ENCODE results near the gene CA10.

Gene CA10

DNA sequence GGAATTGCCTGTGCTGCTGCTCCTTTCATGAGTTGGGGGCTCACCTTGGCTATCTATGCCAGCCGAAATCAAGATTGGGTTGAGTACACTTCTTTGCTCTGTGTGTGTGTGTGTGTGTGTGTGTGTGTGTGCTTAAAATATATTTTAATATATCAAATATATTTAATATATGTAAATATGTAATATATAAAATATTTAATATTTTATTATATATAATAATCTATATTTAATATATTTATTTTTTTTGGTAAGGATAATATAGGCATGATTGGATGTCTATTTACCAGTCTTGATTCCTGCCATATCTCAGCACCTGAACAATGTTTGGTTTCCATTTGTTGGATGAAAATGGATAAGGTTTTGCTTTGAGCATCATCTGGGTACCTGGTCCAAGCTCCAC, 399.3 kb downstream of the CA10 start:
- no peak for DNase-seq

DNA sequence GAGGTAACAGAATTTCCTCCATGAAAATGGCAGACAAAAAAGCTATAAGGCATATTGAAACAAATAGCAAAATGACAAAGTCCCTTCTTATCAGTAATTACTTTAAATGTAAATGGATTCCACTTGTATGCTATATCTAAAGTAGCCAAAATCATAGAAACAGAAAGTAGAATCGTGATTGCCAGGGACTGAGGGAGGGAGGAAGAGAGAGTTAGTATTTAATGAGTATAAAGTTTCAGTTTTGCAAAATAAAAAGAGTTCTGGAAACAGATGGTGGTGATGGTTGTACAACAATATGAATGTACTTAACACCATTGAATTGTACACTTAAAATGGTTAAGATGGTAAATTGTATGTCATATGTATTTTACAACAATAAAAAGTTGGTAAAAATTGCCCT, 407.4 kb downstream of the CA10 start:
- DNase-seq = no peak

- DNase-seq = no peak
Observed at GRCh38 chr17:51748749-51749604, 409.5 kb downstream of the CA10 start.

- DNase-seq = no peak
Observed at GRCh38 chr17:51746421-51746820, 412.1 kb downstream of the CA10 start.

DNA sequence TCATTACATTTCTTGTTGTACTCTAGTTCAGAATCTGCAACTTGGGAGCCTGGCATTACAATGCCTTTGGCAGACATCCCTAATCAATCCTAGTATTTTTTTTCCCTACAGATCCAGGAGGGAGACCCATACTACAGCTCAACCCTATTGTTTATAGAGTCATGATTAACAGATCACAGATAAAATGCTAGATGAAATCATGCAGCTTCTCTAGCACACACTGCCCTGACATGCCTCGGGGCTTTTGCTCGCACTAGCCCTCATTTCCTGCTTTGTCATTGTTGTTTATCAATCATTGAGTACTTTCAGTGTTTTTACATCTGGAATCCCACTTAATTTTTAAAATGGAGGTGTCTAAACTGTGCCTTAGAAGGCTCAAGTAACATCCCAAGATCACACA, 412.5 kb downstream of the CA10 start:
- no peak for DNase-seq

DNA sequence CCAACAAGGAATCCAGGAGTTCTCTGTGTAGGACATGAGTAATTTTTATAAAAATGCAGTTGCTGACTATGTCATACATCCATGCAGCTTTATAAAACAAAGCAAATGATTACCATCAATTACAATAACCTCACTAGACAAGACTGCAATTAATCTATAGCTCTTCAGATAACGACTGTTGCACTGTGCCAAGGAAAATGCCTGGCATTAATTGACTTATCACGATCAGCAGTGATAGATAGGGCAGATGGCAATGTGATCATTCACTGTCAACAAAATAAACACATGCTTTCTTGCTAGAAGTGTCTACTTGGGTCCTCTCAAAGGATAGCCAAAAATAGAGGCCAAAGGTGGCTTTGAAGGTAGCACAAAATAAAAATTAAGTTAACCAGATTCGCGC, 415.0 kb downstream of the CA10 start:
- no peak for DNase-seq

DNA sequence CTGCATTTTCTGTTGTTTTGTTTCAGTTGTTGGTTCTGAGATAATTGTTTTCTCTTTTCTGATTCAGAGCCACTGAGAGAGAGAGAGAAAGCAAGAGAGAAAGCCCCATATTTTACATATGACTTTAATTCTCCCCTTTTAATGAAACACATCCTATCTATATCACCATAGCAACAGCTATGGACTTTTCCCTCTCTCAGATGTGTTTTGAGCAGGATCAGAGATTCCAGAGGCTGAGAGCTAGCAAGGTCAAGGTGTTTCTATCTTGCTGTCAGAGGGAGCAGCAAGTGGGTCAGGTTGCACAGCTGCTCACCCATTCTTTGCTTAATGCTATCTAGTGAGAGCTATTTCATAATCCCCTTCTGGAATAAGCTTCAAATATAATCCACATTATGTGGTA, 415.9 kb downstream of the CA10 start:
- DNase-seq = no peak

DNA sequence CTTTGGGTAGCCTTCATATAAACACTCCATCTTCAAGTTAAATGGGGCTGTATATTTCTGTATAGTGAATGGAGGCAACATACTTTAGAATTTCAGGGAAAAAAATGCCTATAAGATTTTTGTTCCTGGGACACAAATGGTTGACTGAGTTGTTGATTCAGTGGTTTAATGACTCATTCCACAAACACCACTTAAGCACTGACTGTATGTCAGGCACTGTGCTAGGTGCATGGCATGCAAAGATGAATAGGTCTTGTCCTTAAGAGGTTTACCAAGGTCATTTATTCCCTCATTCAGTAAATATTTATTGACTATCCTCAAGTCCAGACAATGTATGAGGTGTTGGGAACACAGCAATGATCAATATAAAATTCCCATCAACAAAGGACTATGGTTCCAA, 417.1 kb downstream of the CA10 start:
- no peak for DNase-seq

- DNase-seq = no peak
Observed at GRCh38 chr17:51740531-51740930, 418.0 kb downstream of the CA10 start.

DNA sequence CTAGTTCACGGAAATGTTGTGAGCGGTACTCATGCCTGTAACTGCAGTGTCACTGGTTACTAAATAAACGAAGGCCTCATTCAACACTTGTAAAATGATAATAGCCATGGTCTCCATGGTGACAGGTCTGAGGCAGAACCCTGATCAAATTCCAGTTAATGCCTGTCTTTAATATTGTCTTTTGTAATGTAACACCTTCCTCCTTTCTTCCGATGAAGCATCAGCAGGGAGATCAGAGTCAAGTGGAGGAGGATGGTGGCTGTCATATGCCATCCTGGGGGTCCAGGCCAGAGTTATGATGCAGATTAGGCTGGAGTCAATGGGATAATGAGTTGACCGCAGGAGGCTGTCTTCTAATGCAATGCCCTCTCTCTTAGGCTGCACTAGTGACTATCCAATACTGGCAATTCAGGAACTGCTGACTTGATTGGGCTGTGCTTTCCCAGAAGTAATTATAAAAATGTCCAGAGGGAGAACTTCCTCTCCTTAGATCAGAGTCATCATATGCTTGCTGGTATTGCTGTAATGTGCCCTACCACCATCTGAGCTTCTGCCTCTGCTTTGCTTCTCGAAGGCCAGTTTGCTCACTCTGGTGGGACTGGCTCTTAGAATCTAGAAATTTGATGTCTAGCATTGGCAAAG, 419.1 kb downstream of the CA10 start:
- no peak for DNase-seq

DNA sequence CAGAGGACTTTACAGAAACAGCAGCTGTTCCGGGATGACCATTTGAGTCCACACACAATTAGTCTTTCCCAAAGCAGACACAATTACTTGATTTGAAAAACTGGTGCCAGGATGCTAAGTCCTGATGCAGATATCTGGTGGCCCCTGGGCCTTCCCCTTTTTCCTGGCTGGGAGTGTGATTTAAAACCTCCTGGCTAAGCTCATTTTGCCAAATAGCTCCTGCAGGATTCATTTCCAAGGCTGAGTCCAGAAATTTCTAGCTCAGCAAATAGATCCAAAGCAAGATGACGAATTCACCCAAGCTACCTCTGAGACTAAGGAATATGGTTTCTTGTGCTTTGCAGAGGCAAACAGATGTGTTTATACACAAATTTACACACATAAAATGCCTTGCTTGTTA, 422.2 kb downstream of the CA10 start:
- no peak for DNase-seq

DNA sequence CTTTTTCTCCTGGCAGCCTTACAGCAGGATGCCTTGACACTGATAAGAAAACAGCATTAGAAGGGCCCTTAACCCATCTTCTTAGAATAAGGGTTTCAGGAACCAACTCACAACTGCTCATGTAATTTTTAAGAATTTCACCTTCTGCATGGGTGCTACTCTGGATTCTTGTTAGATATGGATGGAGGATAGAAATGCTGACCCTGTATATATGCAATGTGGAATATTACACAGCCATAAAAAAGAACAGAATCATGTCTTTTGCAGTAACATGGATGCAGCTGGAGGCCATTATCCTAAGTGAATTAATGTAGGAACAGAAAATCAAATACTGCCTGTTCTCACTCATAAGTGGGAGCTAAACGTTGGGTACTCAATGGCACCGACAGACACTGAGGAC, 423.5 kb downstream of the CA10 start:
- DNase-seq = no peak

GRCh38 chr17:51734462-51734861, 424.1 kb downstream of the CA10 start:
- no peak for DNase-seq

DNA sequence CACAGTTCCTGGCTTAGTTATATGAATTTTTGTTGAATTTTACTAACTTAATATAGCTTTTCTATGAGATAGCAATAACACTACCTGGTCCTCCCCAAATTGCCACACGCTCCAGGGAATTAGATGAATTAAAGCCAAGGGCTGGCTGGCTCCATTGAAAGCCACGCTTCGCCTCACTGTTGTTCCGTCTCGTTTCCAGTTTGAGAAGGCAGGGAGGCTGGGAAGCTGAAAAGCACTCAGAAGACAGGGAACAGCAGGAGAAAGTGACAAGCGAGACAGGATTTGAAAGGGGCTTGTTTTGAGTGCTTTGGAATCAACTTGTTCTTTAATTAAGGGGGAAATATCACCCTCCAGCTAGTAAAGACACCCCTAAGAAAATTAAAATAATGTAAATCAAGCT, 425.3 kb downstream of the CA10 start:
- DNase-seq = no peak

DNA sequence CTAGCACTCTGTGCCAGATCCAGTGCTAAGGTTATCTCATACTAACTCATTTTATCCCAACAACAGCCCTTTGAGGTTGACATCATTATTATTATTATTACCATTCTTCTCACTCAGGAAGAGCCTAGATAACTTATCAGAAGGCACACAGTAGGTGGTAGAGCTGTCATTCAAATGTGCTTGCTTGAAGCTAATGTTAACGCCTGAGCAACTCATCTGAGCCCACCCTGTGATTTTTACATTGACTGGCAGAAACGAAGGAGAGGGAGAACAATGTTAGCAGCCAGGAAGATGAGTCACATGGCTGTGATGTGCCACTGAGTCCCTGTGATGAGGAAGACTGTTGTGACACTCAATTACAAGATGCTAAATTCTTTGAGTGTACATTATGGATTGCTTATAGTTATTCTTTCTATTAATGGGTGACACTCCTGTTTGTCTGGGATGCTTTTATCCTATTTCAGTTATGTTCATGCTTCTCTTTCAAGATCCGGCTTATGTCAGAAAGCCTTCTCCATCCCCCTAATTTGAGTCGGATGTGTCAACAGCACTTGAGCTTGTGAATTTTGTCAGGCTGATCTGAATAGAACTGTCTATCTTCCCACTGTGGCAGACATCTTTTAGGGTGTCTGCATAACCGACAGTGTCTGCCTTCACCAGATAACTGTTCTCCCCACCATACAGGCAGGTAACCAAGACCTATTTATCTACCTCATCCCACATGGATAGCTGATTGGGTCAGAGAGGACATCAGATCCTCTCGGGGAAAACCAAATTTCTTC, 426.4 kb downstream of the CA10 start:
- no peak for DNase-seq

- DNase-seq = no peak
Observed at GRCh38 chr17:51730303-51731050, 428.0 kb downstream of the CA10 start.

DNA sequence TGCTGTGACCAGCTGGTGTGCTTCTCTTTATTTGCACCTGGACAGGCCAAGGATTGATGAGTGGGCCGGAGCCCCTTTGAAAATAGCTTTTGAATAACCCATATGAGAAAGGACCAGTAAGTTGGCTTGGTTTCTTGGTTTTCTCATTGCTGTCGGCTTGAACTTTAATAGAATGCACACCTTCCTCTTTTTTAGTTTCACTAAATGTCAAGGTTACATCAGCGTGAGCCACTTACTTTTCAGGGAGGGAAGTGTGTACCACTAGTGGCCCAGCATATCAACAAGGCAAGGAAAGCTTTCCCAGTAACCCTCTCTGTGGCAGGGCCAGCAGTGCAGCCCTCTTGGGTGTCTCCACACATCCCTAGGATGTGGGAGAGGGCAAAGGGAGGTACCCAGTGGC, 433.3 kb downstream of the CA10 start:
- DNase-seq = no peak

DNA sequence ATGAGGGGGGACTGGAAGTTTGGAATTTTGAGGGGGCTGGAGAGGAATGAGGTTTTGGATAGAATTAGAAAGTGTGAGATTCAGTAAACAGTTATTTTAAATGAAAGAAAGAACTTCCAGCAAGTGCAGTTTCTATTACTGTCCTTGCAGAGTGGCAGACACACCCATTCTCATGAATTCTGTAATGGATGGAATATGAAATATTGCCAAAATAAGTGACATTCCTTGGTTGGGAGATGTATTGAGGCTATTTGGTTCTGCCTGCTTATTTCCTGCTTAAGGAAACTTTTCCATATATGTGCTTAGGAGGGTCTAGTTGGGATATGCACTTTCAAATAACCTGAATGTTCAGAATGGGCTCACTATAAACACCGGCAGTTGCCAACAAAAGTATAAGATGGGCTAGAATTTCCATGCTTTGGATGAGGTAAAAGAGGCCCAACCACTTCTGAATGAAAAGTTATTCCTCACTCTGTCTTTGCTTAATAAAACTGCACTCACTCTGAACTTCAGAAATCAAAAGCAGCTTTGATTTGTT, 434.4 kb downstream of the CA10 start:
- DNase-seq = no peak

GRCh38 chr17:51722994-51723393, 435.5 kb downstream of the CA10 start:
- no peak for DNase-seq

DNA sequence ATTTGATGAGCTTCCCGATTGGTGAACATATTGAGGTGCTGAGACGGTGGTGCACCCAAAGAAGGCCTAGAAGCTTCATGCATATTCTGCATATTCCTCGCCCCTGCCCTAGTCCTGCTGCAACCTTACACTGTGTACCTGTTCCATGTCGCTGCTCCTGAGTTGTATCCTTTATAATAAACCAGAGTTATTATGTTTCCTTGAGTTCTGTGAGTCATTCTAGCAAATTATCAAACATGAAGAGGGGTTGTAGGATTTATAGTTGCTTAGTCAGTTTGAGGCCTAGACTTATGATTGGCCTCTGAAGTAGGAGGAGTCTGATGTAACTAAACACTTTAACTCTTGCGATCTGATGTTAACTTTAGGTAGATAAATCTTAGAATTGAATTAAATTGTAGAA, 436.8 kb downstream of the CA10 start:
- no peak for DNase-seq

DNA sequence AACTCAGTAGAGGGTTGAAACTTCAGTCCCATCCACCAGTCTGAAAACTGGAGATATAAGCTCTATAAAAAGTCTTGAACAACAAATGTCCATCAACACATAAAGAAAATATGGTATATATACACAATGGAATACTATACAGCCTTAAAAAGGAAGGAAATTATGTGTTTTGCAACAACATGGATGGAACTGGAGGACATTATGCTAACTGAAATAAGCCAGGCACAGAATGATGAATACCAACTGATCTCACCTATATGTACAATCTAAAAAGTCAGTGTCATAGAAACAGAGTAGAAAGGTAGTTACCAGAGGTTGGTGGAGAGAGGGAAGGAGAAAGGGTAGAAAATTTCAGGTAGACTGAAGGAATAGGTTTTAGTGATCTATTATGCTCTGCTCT, 438.1 kb downstream of the CA10 start:
- no peak for DNase-seq

DNA sequence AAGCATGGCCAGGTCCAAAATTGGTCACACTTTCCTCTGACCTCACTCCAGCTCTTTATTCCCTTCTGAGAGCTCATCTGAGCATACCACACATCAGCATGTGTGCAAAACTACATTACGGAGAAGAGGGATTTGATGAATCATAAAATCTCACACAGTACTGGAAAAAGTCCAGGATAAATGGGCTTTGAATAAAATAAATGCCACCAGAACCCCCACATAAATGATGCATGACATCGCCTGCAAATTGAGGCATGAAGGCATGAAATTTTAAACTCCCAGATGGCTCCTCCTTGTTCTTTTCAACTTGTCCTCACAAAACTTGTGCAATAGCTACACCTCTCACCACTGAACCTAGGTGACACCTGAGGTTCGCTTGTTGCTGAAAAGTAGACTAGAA, 439.5 kb downstream of the CA10 start:
- DNase-seq = no peak

- no peak for DNase-seq
Observed at GRCh38 chr17:51711581-51711980, 446.9 kb downstream of the CA10 start.

All from NK-92 treated with Interleukin-12 subunit alpha and Interleukin-12 subunit beta, amount 100 ng/mL, for 24 hours (cell line).